GDM1 (cell line): ENCODE measurements around the gene ARHGAP20.

Experiments
- DNase-seq: peaks from one replicate; lab custom pipeline; 2025; lab: John Stamatoyannopoulos, UW

The ARHGAP20 gene

DNA sequence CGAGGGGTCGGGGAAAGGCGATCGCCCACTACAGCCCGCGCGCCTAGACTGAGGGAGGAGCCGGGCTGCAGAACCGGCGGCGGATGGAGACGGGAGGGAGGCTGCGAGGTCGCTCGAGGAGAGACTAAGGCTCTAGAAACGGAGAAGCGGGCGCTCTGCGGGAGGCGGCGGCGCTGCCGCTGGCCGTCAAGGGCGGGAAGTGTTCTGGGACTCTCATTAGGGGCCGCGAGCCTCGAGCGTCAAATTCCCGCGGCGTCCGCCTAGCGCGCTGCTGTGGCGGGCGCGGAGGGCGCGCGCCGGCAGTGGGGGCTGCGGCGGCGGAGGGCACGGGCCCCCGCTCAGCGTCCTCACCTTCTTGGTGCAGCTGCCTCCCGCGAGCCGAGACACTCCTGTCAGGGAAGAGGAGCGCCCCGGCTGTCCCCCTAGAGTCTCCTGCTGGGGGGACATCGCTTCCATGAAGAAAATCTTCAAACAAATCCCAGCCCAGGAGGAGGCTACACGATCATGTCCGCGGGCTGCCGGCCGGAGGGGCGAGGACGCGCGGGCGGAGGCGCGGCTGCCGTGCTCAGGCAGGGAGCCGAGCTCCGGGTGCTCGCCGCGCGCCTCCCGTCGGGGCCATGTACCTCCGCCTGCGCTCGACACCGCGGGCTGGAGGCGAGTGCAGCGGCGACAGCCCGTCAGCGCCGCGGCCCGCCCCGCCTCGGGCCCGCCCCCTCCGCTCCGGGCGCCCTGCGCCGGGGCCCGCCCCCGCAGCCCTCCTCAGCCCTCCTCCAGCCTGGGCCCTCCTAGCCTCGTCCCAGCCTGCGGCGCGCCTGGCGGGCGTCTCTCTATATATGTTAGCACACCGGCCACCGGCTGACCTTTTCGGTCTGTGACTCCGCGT, at the start of gene ARHGAP20:
TSS of gene ARHGAP20 (minus strand) at position 662 of the 883 bp plus-strand sequence. CDS start at position 456, 206 bp downstream.
- no peak for DNase-seq

GRCh38 chr11:110761991-110762390, 49.8 kb upstream of the ARHGAP20 start:
- no peak for DNase-seq

- no peak for DNase-seq
Observed at GRCh38 chr11:110761131-110761530, 48.9 kb upstream of the ARHGAP20 start.

DNA sequence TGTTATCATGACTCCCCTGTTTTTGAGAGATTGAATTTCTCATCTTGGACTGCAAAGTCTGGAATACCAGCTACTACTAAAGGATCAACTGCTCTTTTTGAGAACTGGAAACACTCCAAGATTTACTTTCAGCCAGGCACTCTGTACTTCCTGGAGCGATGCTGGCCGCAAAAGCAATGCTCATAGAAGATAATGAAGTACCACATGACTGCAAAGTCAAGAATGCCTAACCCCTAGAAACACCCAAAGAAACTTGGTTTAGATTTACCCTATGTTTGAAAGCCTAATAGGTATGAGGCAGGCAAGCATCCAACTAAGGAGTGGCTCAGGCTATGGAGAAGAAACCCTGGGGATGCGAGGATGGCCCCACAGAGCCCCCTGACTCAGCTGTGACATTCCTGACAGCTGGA, 47.7 kb upstream of the ARHGAP20 start:
- no peak for DNase-seq

- DNase-seq, result no peak
Observed at GRCh38 chr11:110757962-110758755, 45.9 kb upstream of the ARHGAP20 start.

- DNase-seq, result no peak
Observed at GRCh38 chr11:110757066-110757465, 44.8 kb upstream of the ARHGAP20 start.

GRCh38 chr11:110755941-110756340, 43.7 kb upstream of the ARHGAP20 start:
- no peak for DNase-seq

- DNase-seq, result no peak
Observed at GRCh38 chr11:110752890-110753289, 40.7 kb upstream of the ARHGAP20 start.

DNA sequence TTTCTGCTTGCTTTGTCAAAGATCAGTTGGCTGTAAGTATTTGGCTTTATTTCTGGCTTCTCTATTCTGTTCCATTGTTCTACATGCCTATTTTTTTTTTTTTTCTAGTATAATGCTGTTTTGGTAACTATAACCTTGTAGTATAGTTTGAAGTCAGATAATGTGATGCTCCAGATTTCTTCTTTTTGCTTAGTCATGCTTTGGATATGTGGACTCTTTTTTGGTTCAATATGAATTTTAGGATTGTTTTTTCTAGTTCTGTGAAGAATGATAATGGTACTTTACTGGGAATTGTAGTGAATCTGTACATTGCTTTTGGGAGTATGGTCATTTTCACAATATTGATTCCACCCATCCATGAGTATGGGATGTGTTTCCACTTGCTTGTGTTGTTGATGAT, 37.9 kb upstream of the ARHGAP20 start:
- no peak for DNase-seq

DNA sequence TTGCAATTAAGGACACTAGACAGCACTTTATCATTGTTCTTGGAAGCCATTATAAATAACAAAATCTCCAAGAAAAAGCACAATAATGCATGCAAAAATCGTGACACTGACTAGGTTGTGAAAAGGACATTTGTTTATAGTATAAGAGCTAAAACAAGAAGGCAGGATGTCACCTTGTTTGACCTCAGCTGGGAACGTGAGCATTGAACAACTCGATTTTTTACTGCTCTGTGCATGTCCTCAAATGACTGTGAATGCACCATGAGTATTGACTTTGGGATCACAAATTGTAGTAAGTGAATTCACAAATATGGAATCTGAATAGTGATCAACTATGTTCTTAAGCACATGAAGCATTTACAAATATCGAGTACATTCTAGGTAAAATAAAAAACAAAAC, 35.3 kb upstream of the ARHGAP20 start:
- no peak for DNase-seq

DNA sequence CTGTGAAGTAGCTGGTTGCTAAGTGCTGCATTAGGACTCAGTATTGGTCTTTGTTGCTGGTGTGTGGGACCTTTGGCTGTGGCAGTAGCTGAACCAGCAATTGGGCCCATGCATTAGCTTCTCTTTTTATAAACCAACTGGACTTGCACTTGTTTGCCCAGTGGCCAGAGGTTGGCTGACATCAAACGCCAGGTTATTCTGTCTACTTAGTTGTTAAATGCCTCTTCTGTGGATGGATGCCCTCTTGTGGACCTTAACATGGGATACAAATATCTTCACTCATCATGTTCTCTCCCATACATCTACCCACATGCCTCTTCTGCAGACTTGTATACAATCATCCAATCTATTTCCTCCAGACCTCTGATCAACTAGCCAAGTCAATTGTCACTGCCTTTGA, 26.4 kb upstream of the ARHGAP20 start:
- DNase-seq, result no peak

DNA sequence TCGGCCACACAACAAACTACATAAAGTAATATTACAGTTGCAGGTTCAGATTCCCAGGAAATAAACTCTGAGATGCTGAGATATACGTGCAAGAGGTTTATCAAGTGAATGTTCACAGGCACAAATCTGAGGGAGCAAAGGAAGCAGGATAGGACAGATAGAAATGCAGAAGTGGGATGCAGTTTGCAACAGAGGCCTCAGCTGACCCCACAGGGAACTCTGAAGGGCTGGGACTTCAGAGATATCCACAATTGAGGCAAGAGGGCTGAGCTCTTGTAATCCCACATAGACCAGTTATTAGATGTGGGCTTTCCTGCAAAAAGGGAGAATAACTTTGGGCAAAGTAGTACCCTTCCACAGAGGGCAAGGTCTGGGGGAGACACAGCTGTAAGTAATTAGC, 25.4 kb upstream of the ARHGAP20 start:
- DNase-seq, result no peak

DNA sequence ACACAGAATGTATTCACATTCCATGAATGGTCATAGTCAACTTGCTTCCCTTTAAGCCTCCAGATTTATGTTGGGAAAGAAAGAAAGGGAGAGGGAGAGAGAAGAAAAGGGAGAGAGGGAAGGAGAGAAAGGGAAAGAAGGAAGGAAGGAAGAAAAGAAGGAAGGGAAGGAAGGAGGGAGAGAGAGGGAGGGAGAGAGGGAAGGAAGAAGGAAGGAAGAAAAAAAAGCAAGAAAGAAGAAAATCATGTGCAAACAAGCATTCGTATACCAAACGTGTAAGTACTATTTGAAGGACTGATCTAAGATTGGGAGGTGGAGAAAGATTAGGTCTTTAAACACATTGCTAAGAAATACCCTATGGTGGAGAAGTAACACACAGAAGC, 23.9 kb upstream of the ARHGAP20 start:
- DNase-seq, result no peak

DNA sequence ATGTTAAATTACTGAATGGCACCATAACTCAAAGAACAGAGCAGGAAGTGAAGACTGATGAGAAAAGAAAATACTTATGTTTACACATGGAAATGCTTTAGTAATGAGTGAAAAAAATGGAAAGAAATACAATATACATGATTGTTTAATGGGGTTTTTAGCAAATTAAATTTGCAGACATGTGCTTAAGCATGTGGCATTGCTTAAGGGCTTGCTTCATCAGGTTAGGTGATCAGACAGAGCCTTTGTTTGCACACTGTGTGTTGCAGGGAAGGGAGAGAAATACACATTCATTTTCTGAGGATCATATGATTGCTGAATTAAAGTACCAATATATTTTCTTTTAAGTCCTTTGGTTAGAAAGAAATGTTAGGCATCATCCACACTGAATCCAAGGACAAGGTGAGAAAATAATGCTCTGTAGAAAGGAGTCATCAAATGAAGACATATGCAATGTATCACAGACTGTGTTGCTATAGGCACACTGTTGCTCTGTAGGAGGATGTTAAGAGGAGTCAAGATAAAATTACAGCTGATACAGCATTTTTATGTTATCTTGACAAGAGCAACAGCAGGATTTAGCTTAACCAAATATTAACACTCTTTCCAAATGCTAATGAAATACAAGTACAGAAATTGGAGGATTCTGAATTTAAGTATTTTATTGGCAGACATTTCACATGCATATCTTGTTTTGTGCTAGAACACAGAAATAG, 23.4 kb upstream of the ARHGAP20 start:
- DNase-seq, result no peak

DNA sequence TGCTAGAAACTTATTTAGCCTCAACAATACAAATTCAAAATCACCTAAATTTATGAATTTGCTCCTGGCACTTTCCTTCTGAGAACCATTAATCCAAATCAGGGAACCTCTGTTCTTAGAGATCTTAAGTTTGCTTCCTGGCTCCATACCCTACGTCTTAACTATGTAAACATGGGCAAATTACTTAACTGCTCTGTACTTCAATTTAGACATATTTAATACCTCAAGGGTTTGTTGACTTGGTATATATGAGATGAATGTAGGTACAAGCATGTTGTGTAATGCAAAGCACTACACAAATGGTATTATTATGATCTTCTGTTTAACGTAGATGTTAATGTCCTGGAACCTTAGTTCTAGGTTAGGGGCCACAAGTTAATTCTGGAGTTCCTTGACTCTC, 22.6 kb upstream of the ARHGAP20 start:
- no peak for DNase-seq

DNA sequence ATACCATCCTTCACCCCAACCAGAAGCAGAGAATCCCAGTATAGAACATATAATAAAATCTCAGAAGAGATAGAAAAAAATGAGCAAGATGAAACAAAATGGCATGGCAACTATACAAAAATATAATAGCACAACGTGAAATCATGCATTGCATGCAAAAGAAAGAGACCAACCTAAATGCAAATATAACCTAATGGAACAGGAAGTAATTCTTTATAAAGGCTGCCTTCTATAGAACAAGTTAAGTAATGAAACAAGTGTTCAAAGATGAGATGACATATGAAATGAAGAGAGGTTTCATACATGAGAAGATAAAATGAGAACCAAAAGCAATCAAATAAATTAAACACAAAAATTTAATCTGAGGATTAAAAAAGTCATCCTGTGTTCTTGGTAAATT, 18.5 kb upstream of the ARHGAP20 start:
- no peak for DNase-seq

- DNase-seq, result no peak
Observed at GRCh38 chr11:110728883-110729282, 16.6 kb upstream of the ARHGAP20 start.

- DNase-seq, result no peak
Observed at GRCh38 chr11:110728476-110728875, 16.2 kb upstream of the ARHGAP20 start.

DNA sequence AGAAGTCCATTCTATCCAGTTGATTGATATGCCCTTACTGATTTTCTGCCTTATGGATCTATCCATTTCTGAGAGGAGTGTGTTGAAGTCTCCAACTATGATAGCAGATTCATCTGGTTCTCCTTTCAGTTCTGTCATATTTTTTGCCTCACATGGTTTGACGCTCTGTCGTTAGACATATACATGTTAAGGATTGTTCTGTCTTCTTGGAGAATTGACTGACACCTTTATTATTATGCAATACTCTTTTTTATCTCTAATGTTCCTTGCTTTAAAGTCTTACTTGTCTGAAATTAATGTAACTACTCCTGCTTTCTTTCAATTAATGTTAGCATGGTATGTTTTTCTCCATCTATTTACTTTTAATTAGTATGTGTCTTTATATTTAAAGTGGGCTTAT, 12.1 kb upstream of the ARHGAP20 start:
- no peak for DNase-seq

GRCh38 chr11:110720431-110721275, 8.4 kb upstream of the ARHGAP20 start:
- no peak for DNase-seq

GRCh38 chr11:110716361-110716760, 4.1 kb upstream of the ARHGAP20 start:
- DNase-seq, result no peak

DNA sequence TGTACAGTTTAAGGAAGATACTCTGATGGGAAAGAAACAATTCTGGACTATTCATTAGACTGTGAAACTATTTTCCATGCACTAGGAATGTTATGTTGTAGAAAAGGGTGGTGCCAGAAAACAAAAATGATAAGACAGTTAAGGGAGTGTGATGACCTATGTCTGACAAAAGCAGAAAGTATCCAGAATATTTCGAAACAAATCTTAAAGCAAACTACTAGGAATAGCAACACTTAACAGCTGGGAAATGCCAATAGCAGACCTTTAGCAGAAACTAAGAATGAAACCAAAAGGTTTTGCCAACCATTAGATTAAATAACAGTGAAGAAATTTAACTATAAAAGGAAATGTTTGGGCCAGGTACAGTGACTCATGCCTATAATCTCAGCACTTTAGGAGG, 3.3 kb upstream of the ARHGAP20 start:
- no peak for DNase-seq
